Tibial nerve (tissue), 4 donors: Measurements from ENCODE around the gene PRPSAP1.

Experiments used
- EP300 ChIP-seq, 2 donors: sonication (generic); formaldehyde crosslinking; IDR thresholded peaks; one replicate each; pipeline ENCODE4 v1.6.1; 2017; ENCODE audit warnings: antibody characterized with exemption in 2 of 2, mild to moderate bottlenecking in 1 of 2
- POLR2A ChIP-seq, 2 donors: fragments of 450-650 bp; IDR thresholded peaks; one replicate each; pipeline ENCODE4 v1.6.1; 2017; ENCODE audit warnings: antibody characterized with exemption in 2 of 2, mild to moderate bottlenecking in 2 of 2, moderate library complexity in 2 of 2
- TF ChIP-seq, protein P1 (sequence below), 5 experiments: fragments of 200-600 bp in 3 of 5; fragments of 450-650 bp in 2 of 5; sonication (generic) in 3 of 5; IDR thresholded peaks; one replicate each; pipeline ENCODE4 v1.5.1; 2016 to 2019; ENCODE audit warnings: antibody characterized with exemption in 5 of 5, mild to moderate bottlenecking in 3 of 5, moderate library complexity in 2 of 5

GRCh38 chr17:76359375-76359774 lies 5.7 kb upstream of the PRPSAP1 start:
- no peak for TF ChIP-seq POLR2A (IDR thresholded peaks at IDR 0.05)
- no peak for TF ChIP-seq EP300 (IDR thresholded peaks at IDR 0.05)
- TF ChIP-seq, protein P1, sequence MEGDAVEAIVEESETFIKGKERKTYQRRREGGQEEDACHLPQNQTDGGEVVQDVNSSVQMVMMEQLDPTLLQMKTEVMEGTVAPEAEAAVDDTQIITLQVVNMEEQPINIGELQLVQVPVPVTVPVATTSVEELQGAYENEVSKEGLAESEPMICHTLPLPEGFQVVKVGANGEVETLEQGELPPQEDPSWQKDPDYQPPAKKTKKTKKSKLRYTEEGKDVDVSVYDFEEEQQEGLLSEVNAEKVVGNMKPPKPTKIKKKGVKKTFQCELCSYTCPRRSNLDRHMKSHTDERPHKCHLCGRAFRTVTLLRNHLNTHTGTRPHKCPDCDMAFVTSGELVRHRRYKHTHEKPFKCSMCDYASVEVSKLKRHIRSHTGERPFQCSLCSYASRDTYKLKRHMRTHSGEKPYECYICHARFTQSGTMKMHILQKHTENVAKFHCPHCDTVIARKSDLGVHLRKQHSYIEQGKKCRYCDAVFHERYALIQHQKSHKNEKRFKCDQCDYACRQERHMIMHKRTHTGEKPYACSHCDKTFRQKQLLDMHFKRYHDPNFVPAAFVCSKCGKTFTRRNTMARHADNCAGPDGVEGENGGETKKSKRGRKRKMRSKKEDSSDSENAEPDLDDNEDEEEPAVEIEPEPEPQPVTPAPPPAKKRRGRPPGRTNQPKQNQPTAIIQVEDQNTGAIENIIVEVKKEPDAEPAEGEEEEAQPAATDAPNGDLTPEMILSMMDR (IDR thresholded peaks at IDR 0.05), result no peak
